RWPE1 (cell line): ENCODE results near the gene ITGAL.

Experiments used
- CTCF ChIA-PET: fragments of 350-600 bp; sonication (Branson Sonifier 250); formaldehyde crosslinking; extraction: SDS; loops from one replicate; lab custom pipeline; 2021; lab: Yijun Ruan, JAX
- POLR2A ChIA-PET: fragments of 400-600 bp; formaldehyde crosslinking; extraction: SDS; loops from one replicate; lab custom pipeline; 2020; ENCODE audit warnings: antibody characterized with exemption; ENCODE audit not compliant: low non-redundant PET; lab: Yijun Ruan, JAX
- DNase-seq: peaks from one replicate; pipeline ENCODE4 v3.0.0; 2012; ENCODE audit warnings: low spot score
- H3K27ac ChIP-seq: fragments of 450-650 bp; 2 replicates; pipeline ENCODE4 v1.5.1; 2017
- CTCF ChIP-seq: fragments of 450-650 bp; conservative IDR thresholded peaks from 2 replicates; pipeline ENCODE4 v1.5.1; 2017; ENCODE audit warnings: low read depth, mild to moderate bottlenecking

ITGAL gene

GRCh38 chr16:30503403-30504296 is 31.1 kb downstream of the ITGAL start:
- no peak for TF ChIP-seq CTCF
- CTCF ChIA-PET = no interaction called here
- no peak for DNase-seq
- POLR2A ChIA-PET = no interaction called here
- H3K27ac ChIP-seq = no peak overlapping the region

GRCh38 chr16:30509081-30509765 is 36.7 kb downstream of the ITGAL start:
- TF ChIP-seq CTCF = no peak
- no peak for DNase-seq
- POLR2A ChIA-PET = no interaction called here
- no peak overlapping the region for H3K27ac ChIP-seq
- CTCF ChIA-PET = no interaction called here

GRCh38 chr16:30510376-30510938 is 37.9 kb downstream of the ITGAL start:
- no peak for DNase-seq
- CTCF ChIA-PET = interaction anchor here (0.7 kb wide), 1 partner anchor 8 kb away, joined by 3 read pairs; no protein-coding TSS in a partner anchor
- TF ChIP-seq CTCF = no peak
- POLR2A ChIA-PET = no interaction called here
- H3K27ac ChIP-seq = no peak overlapping the region

- DNase-seq = no peak
- TF ChIP-seq CTCF = no peak
- H3K27ac ChIP-seq = no peak overlapping the region
- ChIA-PET CTCF (interaction anchor here (0.5 to 0.6 kb wide), 2 partner anchors 84 to 170 kb away, joined by 3 read pairs; no protein-coding TSS in a partner anchor), POLR2A (no interaction called here)
These were observed 39.0 kb downstream of the ITGAL start for GRCh38 chr16:30511509-30511908.

GRCh38 chr16:30515275-30515674 is 42.7 kb downstream of the ITGAL start:
- H3K27ac ChIP-seq = no peak overlapping the region
- no peak for DNase-seq
- POLR2A ChIA-PET = no interaction called here
- CTCF ChIA-PET = interaction anchor here (0.6 kb wide), 1 partner anchor 46 kb away, joined by 4 read pairs; no protein-coding TSS in a partner anchor
- no peak for TF ChIP-seq CTCF

GRCh38 chr16:30518552-30518951 is 46.0 kb downstream of the ITGAL start:
- CTCF ChIA-PET = interaction anchor here (0.7 to 0.8 kb wide), 3 partner anchors 8 to 69 kb away, joined by 3 to 5 read pairs (median 3); no protein-coding TSS in a partner anchor
- no peak overlapping the region for H3K27ac ChIP-seq
- no peak for DNase-seq
- no peak for TF ChIP-seq CTCF
- POLR2A ChIA-PET = no interaction called here
